Nephron (organoid): ENCODE measurements around the gene NOLC1.
A peak's percentile ranks its signal among the peaks of the same experiment; 100 is the strongest.

Source experiments
- H3K27ac Mint-ChIP-seq, 3 experiments: 2 replicates each; pipeline ENCODE4 v1.8.0; 2020; ENCODE audit warnings: mixed read lengths in 3 of 3, mild to moderate bottlenecking in 2 of 3, moderate library complexity in 1 of 3
- H3K27me3 Mint-ChIP-seq: 2 replicates; pipeline ENCODE4 v1.8.0; 2021; ENCODE audit warnings: low read depth, mild to moderate bottlenecking, moderate library complexity, mixed read lengths
- H3K36me3 Mint-ChIP-seq: 2 replicates; pipeline ENCODE4 v1.8.0; 2020; ENCODE audit warnings: low read depth, mixed read lengths
- H3K4me1 Mint-ChIP-seq: 2 replicates; pipeline ENCODE4 v1.8.0; 2020; ENCODE audit warnings: mixed read lengths
- H3K4me3 Mint-ChIP-seq, 3 experiments: 2 replicates each; pipeline ENCODE4 v1.8.0; 2020; ENCODE audit warnings: mild to moderate bottlenecking in 3 of 3, mixed read lengths in 3 of 3, moderate library complexity in 2 of 3
- H3K9me3 Mint-ChIP-seq: 2 replicates; pipeline ENCODE4 v1.8.0; 2020; ENCODE audit warnings: mixed read lengths
- TF ChIP-seq, protein P1 (sequence below), 3 experiments: fragments of 200-600 bp; sonication (generic); IDR thresholded peaks; one replicate each; pipeline ENCODE4 v1.5.0; 2021; ENCODE audit warnings: antibody characterized with exemption in 3 of 3; ENCODE audit not compliant: unreplicated experiment in 3 of 3

Gene NOLC1

GRCh38 chr10:102120991-102121738 lies 31.0 kb upstream of the NOLC1 start:
- Mint-ChIP-seq H3K4me1 (peaks cover 52% of the 10 kb centered on the region), H3K36me3 (no peaks in the 10 kb centered on the region), H3K4me3 (peak overlapping the region; percentile 92 to 96 (median 95)), H3K9me3 (no peaks in the 10 kb centered on the region), H3K27ac (peak overlapping the region; percentile 95 to 100 (median 99)), H3K27me3 (no peaks in the 10 kb centered on the region)
- TF ChIP-seq, protein P1, sequence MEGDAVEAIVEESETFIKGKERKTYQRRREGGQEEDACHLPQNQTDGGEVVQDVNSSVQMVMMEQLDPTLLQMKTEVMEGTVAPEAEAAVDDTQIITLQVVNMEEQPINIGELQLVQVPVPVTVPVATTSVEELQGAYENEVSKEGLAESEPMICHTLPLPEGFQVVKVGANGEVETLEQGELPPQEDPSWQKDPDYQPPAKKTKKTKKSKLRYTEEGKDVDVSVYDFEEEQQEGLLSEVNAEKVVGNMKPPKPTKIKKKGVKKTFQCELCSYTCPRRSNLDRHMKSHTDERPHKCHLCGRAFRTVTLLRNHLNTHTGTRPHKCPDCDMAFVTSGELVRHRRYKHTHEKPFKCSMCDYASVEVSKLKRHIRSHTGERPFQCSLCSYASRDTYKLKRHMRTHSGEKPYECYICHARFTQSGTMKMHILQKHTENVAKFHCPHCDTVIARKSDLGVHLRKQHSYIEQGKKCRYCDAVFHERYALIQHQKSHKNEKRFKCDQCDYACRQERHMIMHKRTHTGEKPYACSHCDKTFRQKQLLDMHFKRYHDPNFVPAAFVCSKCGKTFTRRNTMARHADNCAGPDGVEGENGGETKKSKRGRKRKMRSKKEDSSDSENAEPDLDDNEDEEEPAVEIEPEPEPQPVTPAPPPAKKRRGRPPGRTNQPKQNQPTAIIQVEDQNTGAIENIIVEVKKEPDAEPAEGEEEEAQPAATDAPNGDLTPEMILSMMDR (IDR thresholded peaks at IDR 0.05; ENCODE audit: unreplicated experiment in 3 of 3), result no peak

GRCh38 chr10:102121739-102122372 lies 30.3 kb upstream of the NOLC1 start:
- TF ChIP-seq, protein P1 (IDR thresholded peaks at IDR 0.05; ENCODE audit: unreplicated experiment in 3 of 3), result peak in 2 of 3 experiments; percentile 30
- no peaks in the 10 kb centered on the region for H3K27me3 Mint-ChIP-seq
- peaks cover 45% of the 10 kb centered on the region for H3K4me1 Mint-ChIP-seq
- peak overlapping the region; percentile 92 to 96 (median 95) for H3K4me3 Mint-ChIP-seq
- H3K27ac Mint-ChIP-seq, result peak overlapping the region; percentile 95 to 100 (median 99)
- no peaks in the 10 kb centered on the region for H3K36me3 Mint-ChIP-seq
- H3K9me3 Mint-ChIP-seq, result no peaks in the 10 kb centered on the region

- Mint-ChIP-seq H3K36me3 (no peaks in the 10 kb centered on the region), H3K9me3 (no peaks in the 10 kb centered on the region), H3K4me1 (peaks cover 39% of the 10 kb centered on the region), H3K27me3 (no peaks in the 10 kb centered on the region), H3K27ac (peak overlapping the region; percentile 95 to 100 (median 99)), H3K4me3 (peak overlapping the region; percentile 61 to 95 (median 70))
- TF ChIP-seq, protein P1 (IDR thresholded peaks at IDR 0.05; ENCODE audit: unreplicated experiment in 3 of 3), result no peak
Observed at GRCh38 chr10:102122450-102122849, 29.7 kb upstream of the NOLC1 start.

- peak overlapping the region in 1 of 3 experiments; percentile 95 for H3K4me3 Mint-ChIP-seq
- H3K36me3 Mint-ChIP-seq, result no peaks in the 10 kb centered on the region
- H3K9me3 Mint-ChIP-seq, result no peaks in the 10 kb centered on the region
- H3K27me3 Mint-ChIP-seq, result no peaks in the 10 kb centered on the region
- H3K4me1 Mint-ChIP-seq, result peaks cover 32% of the 10 kb centered on the region
- TF ChIP-seq, protein P1 (IDR thresholded peaks at IDR 0.05; ENCODE audit: unreplicated experiment in 3 of 3), result no peak
- H3K27ac Mint-ChIP-seq, result peak overlapping the region; percentile 95 to 100 (median 99)
Observed at GRCh38 chr10:102123223-102123622, 29.0 kb upstream of the NOLC1 start.

DNA sequence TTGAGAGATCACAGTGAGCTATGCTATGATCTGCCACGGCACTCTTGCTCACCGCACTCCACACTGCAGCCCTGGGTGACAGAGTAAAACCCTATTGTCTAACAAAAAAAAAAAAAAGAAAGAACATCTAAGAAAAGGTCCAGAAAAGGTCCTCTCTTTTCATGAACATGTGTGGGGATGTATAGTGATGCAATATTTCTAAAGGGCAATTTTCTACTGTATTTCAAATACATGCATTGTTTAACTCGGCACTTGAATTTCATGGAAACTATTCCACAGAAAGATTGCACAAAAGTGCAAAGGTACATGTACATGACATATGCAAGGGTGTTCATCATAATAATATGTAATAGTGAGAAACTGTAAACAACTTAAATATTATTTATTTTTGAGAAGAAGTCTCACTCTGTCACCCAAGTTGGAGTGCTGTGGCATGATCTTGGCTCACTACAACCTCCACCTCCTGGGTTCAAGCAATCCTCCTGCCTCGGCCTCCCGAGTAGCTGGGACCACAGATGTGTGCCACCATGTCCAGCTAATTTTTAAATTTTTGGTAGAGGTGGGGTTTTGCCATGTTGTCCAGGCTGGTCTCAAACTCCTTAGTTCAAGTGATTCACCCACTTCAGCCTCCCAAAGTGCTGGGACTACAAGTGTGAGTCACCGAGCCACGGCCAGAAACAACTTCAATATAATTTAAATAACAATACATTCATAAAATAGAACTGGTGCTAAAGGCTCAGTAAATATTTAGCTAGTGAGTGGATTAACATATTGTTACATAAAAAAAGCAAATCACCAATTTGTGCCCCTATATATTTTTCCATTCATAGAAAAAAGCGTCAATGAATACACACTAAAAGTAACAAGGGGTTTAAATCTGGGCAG lies 20.7 kb upstream of the NOLC1 start:
- H3K27ac Mint-ChIP-seq, result no peak overlapping the region
- TF ChIP-seq, protein P1 (IDR thresholded peaks at IDR 0.05; ENCODE audit: unreplicated experiment in 3 of 3), result no peak
- H3K9me3 Mint-ChIP-seq, result no peaks in the 10 kb centered on the region
- peaks cover 34% of the 10 kb centered on the region for H3K4me1 Mint-ChIP-seq
- peak overlapping the region in 2 of 3 experiments; percentile 93 to 96 for H3K4me3 Mint-ChIP-seq
- peaks cover 3% of the 10 kb centered on the region for H3K27me3 Mint-ChIP-seq
- peaks cover 3% of the 10 kb centered on the region for H3K36me3 Mint-ChIP-seq
